Stomach (tissue), 9 donors: Measurements from ENCODE around the gene NAPB. TPM values are rescaled to one million over a fixed set of nuclear protein-coding genes. Genes with fewer than 3 reads are reported as not detected.

Source experiments
- DNase-seq, 2 donors: peaks; one replicate each; pipeline versions ENCODE4 v3.0.0 to v3.0.0-alpha.2; 2013 to 2019
- H3K27ac ChIP-seq, 5 donors: fragments of 200-600 bp in 4 of 5; sonication (generic) in 4 of 5; one replicate each; pipeline ENCODE4 v1.5.1; 2013 to 2019; ENCODE audit warnings: mild to moderate bottlenecking in 1 of 5, moderate library complexity in 1 of 5
- H3K27me3 ChIP-seq, 3 donors: fragments of 200-600 bp; sonication (generic); one replicate each; pipeline ENCODE4 v1.5.1; 2017 to 2019; ENCODE audit warnings: mixed run types in 1 of 3
- H3K36me3 ChIP-seq, 4 donors: fragments of 200-600 bp; sonication (generic); 1 replicate in 3 of 4; 2 replicates in 1 of 4; pipeline ENCODE4 v1.5.1; 2016 to 2019
- H3K4me1 ChIP-seq, 4 donors: fragments of 200-600 bp; sonication (generic); one replicate each; pipeline ENCODE4 v1.5.1; 2016 to 2019
- H3K4me3 ChIP-seq, 4 donors: fragments of 200-600 bp; sonication (generic) in 3 of 4; one replicate each; pipeline ENCODE4 v1.5.1; 2016 to 2019; ENCODE audit warnings: mild to moderate bottlenecking in 1 of 4
- H3K9me3 ChIP-seq, 4 donors: fragments of 200-600 bp; sonication (generic); one replicate each; pipeline ENCODE4 v1.5.1; 2016 to 2019
- CTCF ChIP-seq, 7 experiments: fragments of 450-650 bp in 4 of 7; fragments of 200-600 bp in 3 of 7; sonication (generic) in 3 of 7; IDR thresholded peaks; one replicate each; pipeline ENCODE4 v1.5.1; 2016 to 2019; ENCODE audit warnings: antibody characterized with exemption in 7 of 7, control low read depth in 2 of 7, mild to moderate bottlenecking in 1 of 7
- EP300 ChIP-seq: sonication (generic); formaldehyde crosslinking; IDR thresholded peaks from one replicate; pipeline ENCODE4 v1.6.1; 2017; ENCODE audit warnings: antibody characterized with exemption
- POLR2A ChIP-seq, 4 donors: fragments of 450-650 bp; IDR thresholded peaks; one replicate each; pipeline ENCODE4 v1.6.1; 2016; ENCODE audit warnings: antibody characterized with exemption in 4 of 4, control low read depth in 2 of 4, mild to moderate bottlenecking in 1 of 4, moderate library complexity in 1 of 4
- POLR2AphosphoS5 ChIP-seq, 3 donors: sonication (generic); formaldehyde crosslinking; IDR thresholded peaks; one replicate each; pipeline ENCODE4 v1.6.1; 2016; ENCODE audit warnings: antibody characterized with exemption in 3 of 3
- WGBS, 5 donors: extraction: QIAGEN DNeasy Blood & Tissue Kit in 3 of 5; methylation state at CpG; one replicate each; pipeline versions ENCODE4 v1.1.5 to v1.1.7; 2013 to 2018; 5-methylcytosine and 5-hydroxymethylcytosine counted together
- intact Hi-C: fragments of 100-400 bp; cut with DNase I; formaldehyde crosslinking; loops from one replicate; pipeline ENCODE4 v1.15.1; 2023; ENCODE audit warnings: low total_unique reads
- polyA plus RNA-seq, 3 donors: library from polyadenylated mRNA; stranded (reverse); fragments of 200-250 nt; gene quantifications; one replicate each; pipeline ENCODE4 v1.2.3, GENCODE V29; 2013
- total RNA-seq, 5 donors: library from RNA; depleted of rRNA; stranded (reverse); fragments of >200 nt; gene quantifications; one replicate each; pipeline versions ENCODE4 v1.1.0 to v1.2.3, GENCODE V29; 2014 to 2016
- donor health status: healthy with polysubstance abuse.
- donor health status: Bipolar disorder and iron deficiency.
- donor health status: healthy.

The NAPB gene
- total and polyA plus RNA-seq, 8 donors, result 0.58 to 33.5 (median 5.8) TPM

- no peaks in the 10 kb centered on the region for H3K9me3 ChIP-seq
- TF ChIP-seq POLR2A (IDR thresholded peaks at IDR 0.05) (no peak), CTCF (IDR thresholded peaks at IDR 0.05) (no peak), EP300 (no peak), POLR2AphosphoS5 (IDR thresholded peaks at IDR 0.05) (no peak)
Measured at GRCh38 chr20:23437126-23437899, 16.0 kb upstream of the NAPB start.

GRCh38 chr20:23436681-23437080 lies 15.4 kb upstream of the NAPB start:
- 21 to 39% (median 35%) methylated on average over 3 of the region's 3 CpGs for WGBS, 5 donors
- Histone ChIP-seq H3K27ac (peak overlapping the region in 3 of 5 donors; percentile 40 to 71 (median 62)), H3K4me1 (peaks cover 0 to 17% (median 4%) of the 10 kb centered on the region in 4 donors), H3K36me3 (no peaks in the 10 kb centered on the region), H3K4me3 (no peak overlapping the region), H3K27me3 (no peaks in the 10 kb centered on the region), H3K9me3 (no peaks in the 10 kb centered on the region)
- TF ChIP-seq EP300 (no peak), POLR2AphosphoS5 (IDR thresholded peaks at IDR 0.05) (peak in 1 of 3 donors; percentile 12), CTCF (IDR thresholded peaks at IDR 0.05) (no peak)
- DNase-seq, result peak in 1 of 2 donors; percentile 65
- intact Hi-C loops, result no loop called here

More at GRCh38 chr20:23437126-23437899, 16.0 kb upstream of the NAPB start:
- Histone ChIP-seq H3K36me3 (no peaks in the 10 kb centered on the region), H3K27me3 (no peaks in the 10 kb centered on the region), H3K27ac (peak overlapping the region in 3 of 5 donors; percentile 40 to 71 (median 62)), H3K4me1 (peaks cover 0 to 17% (median 4%) of the 10 kb centered on the region in 4 donors), H3K4me3 (no peak overlapping the region)
- intact Hi-C loops, result no loop called here
- WGBS, 5 donors, result 82 to 94% (median 89%) methylated on average over 9 of the region's 9 CpGs
- no peak for DNase-seq

- intact Hi-C loops, result no loop called here
- H3K27ac ChIP-seq, result peak overlapping the region in 3 of 5 donors; percentile 37 to 71 (median 62)
- WGBS, 5 donors, result 43 to 66% (median 54%) methylated on average over 11 of the region's 11 CpGs
- no peaks in the 10 kb centered on the region for H3K27me3 ChIP-seq
- no peak overlapping the region for H3K4me3 ChIP-seq
- H3K36me3 ChIP-seq, result no peaks in the 10 kb centered on the region
- no peak for TF ChIP-seq CTCF (IDR thresholded peaks at IDR 0.05)
- peak in 1 of 3 donors; percentile 8 for TF ChIP-seq POLR2AphosphoS5 (IDR thresholded peaks at IDR 0.05)
- DNase-seq, result peak; percentile 81 to 89
- H3K4me1 ChIP-seq, result peaks cover 0 to 17% (median 4%) of the 10 kb centered on the region in 4 donors
- H3K9me3 ChIP-seq, result no peaks in the 10 kb centered on the region
Measured at GRCh38 chr20:23435626-23436539, 14.6 kb upstream of the NAPB start.

- intact Hi-C loops, result no loop called here
Measured at GRCh38 chr20:23434521-23435313, 13.4 kb upstream of the NAPB start.

More at GRCh38 chr20:23434521-23435313, 13.4 kb upstream of the NAPB start:
- Histone ChIP-seq H3K27me3 (no peaks in the 10 kb centered on the region), H3K4me3 (no peak overlapping the region), H3K36me3 (no peaks in the 10 kb centered on the region), H3K27ac (no peak overlapping the region), H3K4me1 (peaks cover 0 to 17% (median 4%) of the 10 kb centered on the region in 4 donors), H3K9me3 (no peaks in the 10 kb centered on the region)
- DNase-seq, result no peak
- 87 to 93% (median 91%) methylated on average over 7 of the region's 7 CpGs for WGBS, 5 donors
- no peak for TF ChIP-seq POLR2AphosphoS5 (IDR thresholded peaks at IDR 0.05)
- no peak for TF ChIP-seq POLR2A (IDR thresholded peaks at IDR 0.05)
- no peak for TF ChIP-seq CTCF (IDR thresholded peaks at IDR 0.05)
- TF ChIP-seq EP300, result no peak
